HG03457 (cell line): ENCODE results near the gene INIP.
A peak's percentile ranks its signal among the peaks of the same experiment; 100 is the strongest.
"Not testable (repeated sequence)": the region's sequence is repeated elsewhere in the genome, so short reads cannot be mapped to it uniquely, and the experiment has no call there.

Experiments
- ATAC-seq: cut with Tn5 transposase; IDR thresholded peaks from one replicate; pipeline ENCODE4 v1.9.1; 2021; ENCODE audit warnings: moderate number of reproducible peaks; ENCODE audit not compliant: unreplicated experiment

Gene INIP

DNA sequence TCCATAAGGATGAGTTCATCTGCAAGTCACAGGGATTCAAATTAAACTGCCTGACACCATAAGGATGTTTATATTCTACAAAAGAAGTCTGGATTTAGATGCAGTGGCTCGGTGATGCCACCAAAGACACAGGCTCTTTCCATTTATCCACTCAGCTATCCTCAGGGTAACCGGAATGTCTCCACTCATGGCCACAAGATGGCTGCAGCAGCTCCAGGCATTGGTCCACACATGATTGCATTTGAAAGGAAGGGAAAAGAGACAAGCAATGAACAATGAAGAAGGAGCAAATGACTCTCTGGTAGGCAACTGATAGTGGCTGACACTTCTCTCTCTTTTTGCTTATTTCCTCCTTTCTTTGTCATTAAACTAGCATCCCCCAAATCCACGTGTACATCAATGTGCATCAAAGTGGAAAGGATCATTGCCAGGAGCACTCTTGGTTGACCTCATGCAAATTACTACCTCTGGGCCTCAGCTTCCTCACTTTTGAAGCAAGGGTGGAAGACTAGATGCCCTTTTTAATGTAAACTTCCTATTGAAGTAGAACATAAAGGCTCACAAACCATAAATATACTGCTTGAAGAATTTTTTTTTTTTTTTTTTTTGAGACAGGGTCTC, 25.4 kb upstream of the INIP start:
- no peak for ATAC-seq

DNA sequence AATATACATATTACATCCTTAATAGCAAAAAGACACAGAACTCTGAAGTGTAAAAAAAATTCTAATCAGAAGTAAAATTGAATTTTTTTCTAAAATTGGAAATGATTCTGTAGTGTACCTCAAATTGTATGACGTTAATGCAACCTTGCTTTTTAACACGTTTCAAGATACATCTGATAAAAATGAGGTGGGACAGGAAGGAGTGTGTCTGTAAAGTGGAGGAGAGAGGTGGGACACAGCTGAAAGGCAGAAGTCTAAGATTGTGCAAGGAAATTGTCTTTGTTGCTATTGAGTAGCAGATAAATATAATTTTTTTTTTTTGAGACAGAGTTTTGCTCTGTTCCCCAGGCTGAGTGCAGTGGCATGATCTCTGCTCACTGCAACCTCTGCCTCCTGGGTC, 17.0 kb upstream of the INIP start:
- no peak for ATAC-seq

DNA sequence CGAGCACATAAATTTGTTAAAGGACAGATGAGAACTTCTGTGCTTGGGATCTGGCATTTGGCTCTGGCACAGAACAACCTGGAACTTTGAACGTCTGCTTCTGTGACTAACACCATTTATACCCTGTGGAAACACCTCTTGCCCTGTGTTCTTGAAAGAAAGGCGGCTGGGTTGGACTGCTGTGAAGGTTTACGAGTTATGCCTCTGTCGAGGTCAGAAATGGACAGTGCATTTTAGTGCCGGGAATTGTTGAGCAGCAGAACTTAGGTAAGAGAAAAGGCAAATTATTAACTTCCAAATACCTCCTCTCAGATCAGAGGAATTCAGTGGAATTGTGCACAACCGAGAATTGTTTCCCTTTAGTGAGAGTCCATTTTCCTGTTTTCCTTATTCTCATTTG, 14.1 kb upstream of the INIP start:
- no peak for ATAC-seq

- no peak for ATAC-seq
Measured at GRCh38 chr9:112728401-112728800, 10.5 kb upstream of the INIP start.

GRCh38 chr9:112726428-112726827, 8.5 kb upstream of the INIP start:
- ATAC-seq: no peak

DNA sequence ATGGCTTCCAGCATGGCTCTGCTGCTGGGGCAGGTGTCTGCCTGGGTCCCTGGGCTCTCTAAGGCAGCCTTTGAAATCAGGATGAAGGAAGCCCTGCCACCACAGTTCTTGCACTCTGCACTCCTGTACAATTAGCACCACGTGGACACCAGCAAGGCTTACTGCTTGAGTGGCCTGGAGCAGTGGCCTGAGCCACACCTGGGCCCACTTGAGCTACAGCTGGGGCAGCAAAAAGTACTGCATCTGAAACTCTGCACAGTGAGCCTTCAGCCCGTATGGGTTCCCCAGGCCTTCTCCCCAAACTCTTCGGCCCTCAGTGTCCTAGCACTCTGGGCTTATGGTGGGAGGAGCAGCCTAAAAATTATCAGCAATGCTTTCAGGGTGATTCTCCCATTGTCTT, 8.0 kb upstream of the INIP start:
- no peak for ATAC-seq

- ATAC-seq: not testable (repeated sequence)
Measured at GRCh38 chr9:112722749-112723148, 4.8 kb upstream of the INIP start.

GRCh38 chr9:112720113-112720780, 2.3 kb upstream of the INIP start:
- ATAC-seq: no peak

- no peak for ATAC-seq
Measured at GRCh38 chr9:112719696-112720095, 1.8 kb upstream of the INIP start.

DNA sequence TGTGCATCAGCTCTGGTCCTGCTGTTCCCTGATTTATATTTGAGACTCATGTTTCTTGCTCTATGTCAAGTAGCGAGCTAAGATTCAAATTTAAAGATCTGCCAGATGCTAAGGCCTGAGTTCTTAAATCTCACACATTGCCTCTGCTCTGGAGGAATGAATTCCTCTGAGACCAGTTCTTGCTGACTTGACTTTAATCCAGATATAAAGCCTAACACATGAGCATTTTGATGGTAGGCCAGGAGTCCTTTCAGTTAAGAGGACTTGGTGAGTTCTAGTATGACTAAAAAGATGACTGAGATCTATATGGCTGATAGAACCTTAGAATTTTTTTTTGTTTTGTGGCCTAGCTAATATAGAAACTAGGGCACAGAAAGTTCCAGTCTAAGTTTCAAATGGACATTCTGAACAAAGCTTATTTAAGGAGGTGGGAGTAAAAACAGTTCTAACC, 1.3 kb upstream of the INIP start:
- ATAC-seq: no peak

GRCh38 chr9:112712678-112713077, 5.2 kb downstream of the INIP start:
- ATAC-seq: no peak

DNA sequence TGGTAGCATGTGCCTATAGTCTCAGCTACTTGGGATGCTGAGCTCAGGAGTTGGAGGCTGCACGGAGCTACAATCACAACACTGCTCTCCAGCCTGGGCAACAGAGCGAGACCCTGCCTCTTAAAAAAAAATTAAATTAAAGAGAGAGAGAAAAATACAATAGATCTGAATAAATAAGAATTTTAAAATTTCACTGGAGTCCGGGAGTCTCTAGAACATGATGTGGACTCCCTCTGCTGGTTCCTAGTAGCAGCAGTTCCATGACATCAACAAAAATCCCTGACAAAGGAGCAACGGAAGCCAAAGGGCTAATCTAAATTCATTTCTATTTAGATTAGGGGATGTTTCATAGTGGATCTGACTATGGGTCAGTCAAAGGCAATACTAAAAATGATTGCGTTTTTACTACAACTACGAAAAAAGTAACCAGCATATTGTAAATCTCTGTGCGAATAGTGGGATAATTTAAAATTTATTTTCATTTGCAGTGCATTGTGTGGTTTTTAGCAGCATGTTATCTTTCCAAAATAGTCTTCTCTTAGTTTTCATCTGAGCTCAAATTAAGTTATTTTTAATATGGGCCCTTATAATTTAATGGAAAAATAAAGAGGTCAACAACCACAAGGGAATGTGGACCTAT, 6.7 kb downstream of the INIP start:
- no peak for ATAC-seq

DNA sequence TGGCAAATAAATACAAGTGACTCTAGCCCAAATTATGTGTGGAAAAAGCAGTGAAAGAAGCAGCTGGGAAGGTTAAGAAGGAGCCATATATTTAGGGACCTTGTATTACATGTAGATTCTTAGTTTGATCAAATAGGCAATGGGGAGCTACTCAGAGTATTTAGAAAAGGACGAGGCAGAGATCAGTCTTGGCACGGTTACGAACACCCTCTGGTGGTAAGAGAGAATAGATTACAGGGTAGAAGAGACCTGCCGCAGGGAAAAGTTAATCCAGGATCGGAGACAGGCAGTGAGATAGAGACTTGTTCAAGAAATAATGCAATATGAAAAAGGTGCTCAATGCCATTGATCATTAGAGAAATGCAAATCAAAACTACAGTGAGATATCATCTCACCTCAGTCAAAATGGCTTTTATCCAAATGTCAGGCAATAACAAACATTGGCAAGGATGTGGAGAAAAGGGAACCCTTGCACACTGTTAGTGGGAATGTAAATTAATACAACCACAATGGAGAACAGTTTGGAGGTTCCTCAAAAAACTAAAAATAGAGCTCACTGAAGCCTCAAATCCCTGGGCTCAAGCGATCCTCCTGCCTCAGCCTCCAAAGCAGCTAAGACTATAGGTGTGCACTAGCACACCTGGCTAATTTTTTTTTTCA, 12.0 kb downstream of the INIP start:
- no peak for ATAC-seq

DNA sequence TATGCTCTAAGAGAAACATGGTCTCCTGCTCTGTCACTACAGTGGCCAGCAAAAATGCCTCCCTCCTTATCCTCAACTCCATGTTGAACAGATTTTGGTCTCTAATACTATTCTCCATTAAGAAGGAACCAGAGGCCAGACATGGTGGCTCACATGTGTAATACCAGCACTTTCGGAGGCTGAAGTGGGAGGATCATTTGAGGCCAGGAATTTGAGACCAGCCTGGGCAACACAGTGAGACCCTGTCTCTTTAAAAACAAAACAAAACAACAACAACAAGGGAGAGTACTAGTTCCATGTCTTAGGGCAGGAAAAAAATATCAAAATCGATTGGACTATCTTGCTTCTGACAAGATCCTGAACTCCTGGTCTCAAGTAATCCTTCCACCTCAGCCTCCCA, 14.6 kb downstream of the INIP start:
- ATAC-seq: no peak

DNA sequence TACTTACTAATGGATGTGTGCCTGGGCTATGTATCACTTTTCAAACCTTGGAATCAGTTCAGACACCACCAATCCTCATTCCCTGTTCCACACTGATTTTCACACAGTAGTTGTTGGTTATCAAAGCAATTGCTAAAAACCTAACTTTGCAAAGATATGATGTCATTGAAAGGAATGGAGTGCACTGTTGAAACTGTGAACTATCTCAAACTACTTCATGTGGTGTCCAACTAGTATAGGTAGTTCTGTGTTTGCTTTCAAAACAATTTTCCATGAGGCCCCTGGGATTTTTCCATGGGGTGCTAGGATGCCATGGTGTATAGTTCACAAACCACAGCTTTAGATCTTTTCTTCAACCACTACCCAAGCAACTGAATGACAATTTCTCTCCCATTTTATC, 17.8 kb downstream of the INIP start:
- no peak for ATAC-seq

DNA sequence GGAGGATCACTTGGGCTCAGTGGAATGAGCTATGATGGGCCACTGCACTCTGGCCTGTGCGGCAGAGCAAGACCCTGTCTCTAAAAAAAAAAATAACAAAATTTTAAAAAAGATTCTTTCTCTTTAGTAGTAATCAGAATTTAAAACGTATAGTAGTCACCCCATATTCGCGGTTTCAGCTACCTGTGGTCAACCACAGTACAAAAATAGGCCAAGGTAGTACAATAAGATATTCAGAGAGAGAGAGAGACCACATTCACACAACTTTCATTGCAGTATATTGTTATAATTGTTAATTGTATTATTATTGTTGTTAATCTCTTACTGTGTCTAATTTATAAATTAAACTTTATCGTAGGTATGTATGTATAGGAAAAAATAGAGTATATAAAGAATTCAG, 18.7 kb downstream of the INIP start:
- ATAC-seq: peak; percentile 67

GRCh38 chr9:112696461-112696860, 21.5 kb downstream of the INIP start:
- ATAC-seq: no peak

- ATAC-seq: no peak
Measured at GRCh38 chr9:112694706-112695555, 23.0 kb downstream of the INIP start.

GRCh38 chr9:112689161-112689740, 28.7 kb downstream of the INIP start:
- ATAC-seq: no peak

- ATAC-seq: no peak
Measured at GRCh38 chr9:112680731-112681402, 37.0 kb downstream of the INIP start.
